NOMO-1 treated with dmso at 0.1 percent for 144 hours (cell line): ENCODE data around the gene TRIM7.

Experiments used
- DNase-seq: peaks from one replicate; lab custom pipeline; 2025; ENCODE audit not compliant: unreplicated experiment; lab: John Stamatoyannopoulos, UW

TRIM7 gene

DNA sequence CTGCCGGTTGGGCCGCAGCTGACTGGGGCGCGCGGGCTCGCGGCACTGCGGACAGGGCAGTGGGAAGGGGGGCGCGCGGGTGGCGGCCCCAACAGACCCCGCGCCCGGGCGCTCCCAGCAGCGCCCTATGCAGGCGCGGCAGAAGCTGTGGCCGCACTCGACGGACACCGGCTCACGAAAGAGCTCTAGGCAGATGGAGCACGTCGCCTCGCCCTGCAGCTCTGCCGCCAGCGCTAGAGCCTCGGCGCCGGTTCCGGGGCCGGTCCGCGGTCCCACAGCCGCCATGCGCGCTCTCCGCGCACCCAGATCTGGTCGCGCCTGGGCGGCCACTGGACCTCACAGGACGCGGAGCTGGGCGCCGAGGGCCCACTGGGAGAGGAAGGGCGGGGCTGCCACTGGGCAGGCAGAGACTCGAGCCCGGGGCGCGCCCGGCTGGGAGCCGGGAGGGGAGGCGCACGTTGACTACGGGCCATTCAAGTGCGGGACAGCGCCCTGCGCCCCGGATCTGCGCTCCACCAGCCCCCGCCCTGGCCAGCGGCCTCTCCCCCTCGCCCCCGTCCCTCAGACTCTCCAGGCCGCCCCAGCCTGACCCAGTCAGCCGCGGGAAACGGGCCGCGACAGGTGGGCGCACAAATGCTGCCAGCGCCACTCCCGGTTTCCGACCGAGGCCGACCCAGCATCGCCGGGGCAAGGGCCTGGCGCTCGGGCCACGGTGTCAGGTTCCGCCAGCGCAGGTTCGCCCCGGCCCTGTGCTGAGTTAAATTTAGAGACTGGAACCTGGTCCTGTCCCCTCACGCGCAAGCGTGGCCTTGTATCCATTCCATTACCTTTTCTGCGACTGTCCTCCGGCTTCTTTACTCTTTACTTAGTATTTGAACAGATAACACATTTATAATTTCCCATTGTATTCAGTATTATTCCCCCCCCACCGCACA, at the start of gene TRIM7:
TSS of gene TRIM7 (minus strand) at position 371 of the 935 bp plus-strand sequence. CDS start at position 285, 86 bp downstream.
- no peak for DNase-seq

DNA sequence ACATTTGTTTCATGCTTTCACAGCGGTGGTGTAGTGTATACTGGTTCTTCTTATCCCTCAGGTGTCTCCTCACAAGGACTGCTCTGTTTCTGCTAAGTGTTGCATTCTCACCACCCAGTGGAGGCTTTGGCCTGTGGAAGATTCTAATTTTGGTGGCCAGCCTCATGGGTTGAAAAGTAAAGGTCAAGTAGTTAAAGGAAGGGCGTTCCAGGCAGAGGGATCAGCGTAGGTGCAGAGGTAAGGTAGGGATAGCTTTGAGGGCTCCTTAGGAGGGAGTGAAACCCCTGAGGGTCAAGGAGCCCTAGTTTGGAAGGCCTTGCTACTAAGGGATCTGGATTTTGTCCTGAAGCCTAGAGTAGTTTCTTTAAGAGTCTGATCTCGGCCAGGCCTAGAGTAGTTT, 43.3 kb upstream of the TRIM7 start:
- DNase-seq = no peak

DNA sequence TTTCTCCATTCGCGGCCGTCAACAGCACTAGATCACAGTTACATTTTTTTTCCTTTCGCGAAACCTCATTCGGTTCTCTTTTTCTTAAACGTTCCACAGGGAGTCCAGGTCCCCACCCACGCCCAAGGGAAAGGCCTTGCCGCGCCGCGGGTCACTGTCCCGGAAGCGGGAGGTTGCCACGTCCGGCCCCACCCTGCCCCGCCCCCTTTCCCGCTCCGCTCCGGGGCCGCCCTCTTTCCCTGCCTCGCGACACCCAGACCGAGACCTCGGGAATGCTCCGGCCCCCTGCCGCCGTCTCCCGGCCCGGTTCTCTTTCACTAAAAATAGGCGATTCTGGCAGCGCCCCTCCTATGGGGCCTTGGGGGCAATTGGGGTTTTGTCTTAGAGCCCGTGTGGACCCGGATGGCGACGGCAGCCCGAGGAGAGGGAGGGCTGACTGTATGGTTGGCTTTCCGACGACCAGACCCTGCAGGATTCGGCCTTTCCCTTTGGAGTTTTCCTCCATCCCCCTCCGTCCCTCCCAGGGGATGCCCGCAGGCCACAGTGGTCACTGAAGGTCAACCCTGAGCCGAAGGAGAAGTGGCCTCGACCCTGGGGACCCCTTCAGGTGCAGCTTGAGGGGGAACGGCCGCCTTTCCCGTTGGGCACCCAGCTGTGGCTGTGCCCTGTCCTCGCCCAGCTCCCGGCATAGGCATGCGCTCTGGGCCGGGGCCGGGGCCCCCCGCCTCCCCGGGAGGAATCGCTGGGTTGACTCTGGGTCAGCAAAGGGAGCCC, 41.5 kb upstream of the TRIM7 start:
- DNase-seq = no peak

- no peak for DNase-seq
These were observed 40.7 kb upstream of the TRIM7 start for GRCh38 chr5:181245427-181246275.

DNA sequence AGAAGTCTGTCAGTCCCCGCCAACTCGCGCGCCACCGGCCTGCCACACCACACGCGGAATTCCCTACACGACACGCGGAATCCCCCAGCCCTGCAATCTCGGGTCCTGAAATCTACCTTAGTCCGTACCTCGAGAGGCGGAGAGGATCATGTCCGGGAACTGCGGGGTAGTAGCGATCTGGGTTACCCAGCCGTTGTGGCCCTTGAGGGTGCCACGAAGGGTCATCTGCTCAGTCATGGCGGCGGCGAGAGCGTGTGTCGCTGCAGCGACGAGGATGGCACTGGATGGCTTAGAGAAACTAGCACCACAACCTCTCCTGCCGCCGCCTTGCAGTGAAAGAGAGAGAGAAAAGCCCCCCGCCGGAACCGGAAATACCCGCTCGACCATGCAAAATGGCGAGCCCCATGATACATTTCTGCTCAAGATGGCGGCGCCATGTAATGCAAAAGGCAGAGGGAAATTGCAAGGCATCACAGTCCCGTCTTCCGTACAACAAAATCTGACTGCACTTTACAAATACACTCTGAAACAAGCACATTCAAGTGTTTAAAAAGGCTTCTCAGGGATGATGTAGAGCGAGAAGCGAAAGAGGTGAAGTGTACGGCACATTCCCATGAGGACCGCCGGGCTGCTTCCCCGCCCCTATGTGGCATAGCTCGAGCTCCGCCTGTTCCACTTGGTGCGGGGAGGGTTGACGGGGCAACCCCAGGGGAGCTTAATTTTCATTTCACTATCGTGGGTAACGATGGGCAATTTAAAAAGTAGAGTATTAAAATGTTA, 38.8 kb upstream of the TRIM7 start, which contains the start of gene RACK1:
TSS of gene RACK1 (minus strand) at position 343 of the 780 bp plus-strand sequence. CDS start at position 237, 106 bp downstream.
- DNase-seq = no peak

- DNase-seq = no peak
These were observed 38.1 kb upstream of the TRIM7 start for GRCh38 chr5:181243018-181243563.

DNA sequence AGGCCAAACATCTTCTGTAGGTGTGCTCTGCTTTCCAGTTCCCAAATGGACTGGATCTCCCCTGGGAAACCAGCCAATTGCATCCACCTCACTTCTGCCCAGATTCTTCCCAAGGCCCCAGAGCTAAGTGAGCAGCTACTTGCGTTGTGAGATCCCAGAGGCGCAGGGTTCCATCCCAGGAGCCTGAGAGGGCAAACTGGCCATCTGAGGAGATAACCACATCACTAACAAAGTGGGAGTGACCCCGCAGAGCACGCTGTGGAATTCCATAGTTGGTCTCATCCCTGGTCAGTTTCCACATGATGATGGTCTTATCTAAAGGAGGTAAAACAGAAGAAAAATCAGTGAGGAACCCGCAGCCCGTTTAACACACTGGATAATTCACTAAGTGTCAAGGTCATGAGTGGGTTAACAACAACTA, 37.0 kb upstream of the TRIM7 start:
- no peak for DNase-seq

GRCh38 chr5:181241393-181241975, 36.5 kb upstream of the TRIM7 start:
- DNase-seq = no peak

- DNase-seq = no peak
These were observed 34.2 kb upstream of the TRIM7 start for GRCh38 chr5:181239062-181239663.

DNA sequence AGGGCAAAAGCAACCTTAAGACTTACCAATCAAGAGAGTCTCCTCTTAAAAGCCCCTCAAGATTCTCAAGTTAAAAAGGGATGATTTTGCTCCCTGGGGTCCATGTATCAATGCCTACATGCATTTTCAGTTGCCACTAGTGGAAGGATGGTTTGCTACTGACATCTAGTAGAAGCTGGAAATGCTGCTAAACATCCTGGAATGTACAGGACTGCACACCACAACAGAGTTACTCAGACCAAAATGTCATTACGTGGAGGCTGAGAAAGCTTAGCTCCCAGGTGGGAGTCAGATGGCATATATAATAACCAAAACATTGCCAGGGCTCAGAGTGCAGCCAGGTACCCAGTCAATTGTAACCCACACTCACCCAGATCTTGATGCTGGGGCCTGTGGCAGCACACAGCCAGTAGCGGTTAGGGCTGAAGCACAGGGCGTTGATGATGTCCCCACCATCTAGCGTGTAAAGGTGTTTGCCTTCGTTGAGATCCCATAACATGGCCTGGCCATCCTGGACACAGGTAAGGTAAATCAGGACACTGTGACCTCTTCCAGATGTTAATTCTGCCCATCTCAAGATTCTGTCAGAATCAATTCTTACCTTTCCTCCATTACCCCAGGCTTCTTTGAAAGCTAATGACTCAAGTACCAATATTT, 32.9 kb upstream of the TRIM7 start:
- no peak for DNase-seq

GRCh38 chr5:181236954-181237641, 32.1 kb upstream of the TRIM7 start:
- no peak for DNase-seq

DNA sequence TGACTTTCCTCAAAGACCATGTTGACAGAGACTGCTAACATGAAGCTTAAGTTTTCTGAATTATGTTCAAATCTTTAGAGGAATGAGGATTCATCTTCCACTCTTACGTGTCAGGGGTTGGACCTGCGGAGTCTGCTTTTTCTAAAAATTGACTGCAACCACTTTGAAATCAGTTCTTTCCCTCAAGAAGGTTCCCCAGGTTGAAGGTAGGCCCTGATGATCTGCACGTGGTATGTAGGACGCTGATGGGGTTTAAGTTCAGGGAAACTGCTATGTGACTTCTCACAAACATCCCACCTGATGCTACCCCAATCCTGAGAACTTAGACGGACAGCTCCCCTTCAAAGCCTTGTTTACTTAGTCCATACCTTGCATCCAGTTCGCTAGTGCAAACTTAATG, 31.5 kb upstream of the TRIM7 start:
- DNase-seq = no peak

- DNase-seq = no peak
These were observed 30.8 kb upstream of the TRIM7 start for GRCh38 chr5:181235689-181236366.

DNA sequence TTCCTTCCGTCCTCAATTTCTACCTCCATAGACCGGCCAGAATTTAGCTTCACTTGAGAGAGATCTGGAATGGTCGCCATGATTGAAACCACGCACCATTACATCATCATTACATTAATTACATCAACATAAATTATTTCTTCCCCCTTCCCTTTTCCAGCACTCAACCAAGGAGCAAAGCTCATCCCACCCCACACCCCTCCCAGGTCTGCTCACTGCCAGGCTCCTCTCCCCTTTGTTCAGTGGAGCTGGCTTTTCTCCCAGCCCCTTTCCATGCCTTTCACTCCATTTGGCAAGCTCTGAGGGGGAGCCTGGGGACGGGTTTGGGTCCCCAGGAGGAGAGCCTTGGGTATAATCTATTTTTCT, 30.3 kb upstream of the TRIM7 start:
- no peak for DNase-seq

- DNase-seq = no peak
These were observed 29.7 kb upstream of the TRIM7 start for GRCh38 chr5:181234455-181235306.

DNA sequence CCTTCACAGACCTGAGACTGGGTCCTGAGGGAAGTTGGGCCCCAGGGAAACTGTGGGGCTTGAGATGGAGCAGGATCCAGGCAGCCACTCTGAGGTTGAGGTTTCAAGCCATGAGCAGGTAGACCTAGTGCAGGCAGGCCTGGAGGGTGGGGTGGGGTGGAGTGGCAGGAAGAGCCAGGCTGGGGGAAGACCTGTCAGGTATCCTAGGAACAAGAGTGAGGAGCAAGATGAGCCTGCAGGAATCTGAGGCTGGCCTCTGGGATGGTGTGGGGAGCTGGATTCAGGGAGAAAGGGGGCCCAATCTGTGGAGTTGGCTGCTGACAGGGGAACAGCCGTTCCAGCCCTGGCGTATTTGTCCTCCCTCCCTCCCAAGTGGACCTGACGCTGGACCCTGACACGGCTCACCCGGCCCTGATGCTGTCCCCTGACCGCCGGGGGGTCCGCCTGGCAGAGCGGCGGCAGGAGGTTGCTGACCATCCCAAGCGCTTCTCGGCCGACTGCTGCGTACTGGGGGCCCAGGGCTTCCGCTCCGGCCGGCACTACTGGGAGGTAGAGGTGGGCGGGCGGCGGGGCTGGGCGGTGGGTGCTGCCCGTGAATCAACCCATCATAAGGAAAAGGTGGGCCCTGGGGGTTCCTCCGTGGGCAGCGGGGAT, 28.9 kb upstream of the TRIM7 start:
- no peak for DNase-seq
